WTC11 (cell line): ENCODE measurements around the gene HYI. TPM values are rescaled to one million over a fixed set of nuclear protein-coding genes. Genes with fewer than 3 reads are reported as not detected.
"Not testable (repeated sequence)": the region's sequence is repeated elsewhere in the genome, so short reads cannot be mapped to it uniquely, and the experiment has no call there.

Experiments used
- ATAC-seq: fragments of 200-7000 bp; cut with Tn5 transposase; 2 replicates; pipeline ENCODE4 v1.10.0; 2021; ENCODE audit warnings: mild to moderate bottlenecking, moderate library complexity
- CTCF ChIA-PET: fragments of 300-600 bp; sonication (Branson Sonifier 250); formaldehyde crosslinking; loops from one replicate; lab custom pipeline; 2021; ENCODE audit warnings: antibody characterized with exemption; lab: Charles Lee
- POLR2A ChIA-PET: fragments of 350-600 bp; sonication (Branson Sonifier 250); formaldehyde crosslinking; loops from one replicate; lab custom pipeline; 2021; ENCODE audit warnings: antibody characterized with exemption; lab: Charles Lee
- DNase-seq: peaks from one replicate; pipeline ENCODE4 v3.0.0; 2021; ENCODE audit warnings: low spot score
- H3K27ac Mint-ChIP-seq: 2 replicates; pipeline ENCODE4 v1.8.0; 2021; ENCODE audit warnings: mixed read lengths
- H3K27me3 Mint-ChIP-seq: 2 replicates; pipeline ENCODE4 v1.8.0; 2021; ENCODE audit warnings: low read depth, mild to moderate bottlenecking, moderate library complexity, mixed read lengths
- H3K36me3 Mint-ChIP-seq: 2 replicates; pipeline ENCODE4 v1.8.0; 2021; ENCODE audit warnings: mixed read lengths
- H3K4me1 Mint-ChIP-seq: 2 replicates; pipeline ENCODE4 v1.8.0; 2022; ENCODE audit warnings: mixed read lengths
- H3K4me3 Mint-ChIP-seq: 2 replicates; pipeline ENCODE4 v1.8.0; 2021; ENCODE audit warnings: mild to moderate bottlenecking, moderate library complexity, mixed read lengths
- H3K9me3 Mint-ChIP-seq: 2 replicates; pipeline ENCODE4 v1.8.0; 2021; ENCODE audit warnings: mixed read lengths
- ARID4B ChIP-seq: sonication (generic); formaldehyde crosslinking; IDR thresholded peaks from 2 replicates; pipeline ENCODE4 v1.8.0; 2023; ENCODE audit warnings: missing genetic modification reagents, mild to moderate bottlenecking, borderline replicate concordance
- ATF1 ChIP-seq: sonication (generic); formaldehyde crosslinking; IDR thresholded peaks from 2 replicates; pipeline ENCODE4 v1.8.1; 2023; ENCODE audit warnings: mild to moderate bottlenecking, moderate library complexity, missing genetic modification reagents
- ATF3 ChIP-seq: sonication (generic); formaldehyde crosslinking; conservative IDR thresholded peaks from 2 replicates; pipeline ENCODE4 v1.8.1; 2022; ENCODE audit warnings: mild to moderate bottlenecking, missing genetic modification reagents
- EMX1 ChIP-seq: fragments of 250-450 bp; sonication (Bioruptor Pico); IDR thresholded peaks from 2 replicates; pipeline ENCODE4 v1.8.0; 2021; ENCODE audit warnings: mild to moderate bottlenecking
- ETV6 ChIP-seq: sonication (generic); formaldehyde crosslinking; IDR thresholded peaks from 2 replicates; pipeline ENCODE4 v1.8.1; 2022; ENCODE audit warnings: mild to moderate bottlenecking, missing genetic modification reagents
- FOXJ3 ChIP-seq: sonication (generic); formaldehyde crosslinking; IDR thresholded peaks from 2 replicates; pipeline ENCODE4 v1.9.0; 2021; ENCODE audit warnings: missing genetic modification reagents, mild to moderate bottlenecking, borderline replicate concordance
- FOXP1 ChIP-seq: sonication (generic); formaldehyde crosslinking; IDR thresholded peaks from 2 replicates; pipeline ENCODE4 v1.8.0; 2022; ENCODE audit warnings: missing genetic modification reagents, mild to moderate bottlenecking, moderate library complexity, borderline replicate concordance
- GABPB1 ChIP-seq: sonication (generic); formaldehyde crosslinking; IDR thresholded peaks from 2 replicates; pipeline ENCODE4 v1.8.1; 2023; ENCODE audit warnings: mild to moderate bottlenecking, missing genetic modification reagents
- GTF2I ChIP-seq: fragments of 250-450 bp; sonication (Bioruptor Pico); conservative IDR thresholded peaks from 2 replicates; pipeline ENCODE4 v1.4.0; 2021; ENCODE audit warnings: mild to moderate bottlenecking
- KAT7 ChIP-seq: sonication (generic); formaldehyde crosslinking; IDR thresholded peaks from 2 replicates; pipeline ENCODE4 v1.8.1; 2023; ENCODE audit warnings: missing genetic modification reagents, mild to moderate bottlenecking, borderline replicate concordance
- NFE2L1 ChIP-seq: sonication (generic); formaldehyde crosslinking; IDR thresholded peaks from 2 replicates; pipeline ENCODE4 v1.8.1; 2023; ENCODE audit warnings: missing genetic modification reagents
- NR1H2 ChIP-seq: sonication (generic); formaldehyde crosslinking; IDR thresholded peaks from 2 replicates; pipeline ENCODE4 v1.9.0; 2021; ENCODE audit warnings: mild to moderate bottlenecking, moderate library complexity, missing genetic modification reagents
- NR2C2 ChIP-seq: sonication (generic); formaldehyde crosslinking; IDR thresholded peaks from 2 replicates; pipeline ENCODE4 v1.8.0; 2022; ENCODE audit warnings: mild to moderate bottlenecking, missing genetic modification reagents
- RELA ChIP-seq: sonication (generic); formaldehyde crosslinking; IDR thresholded peaks from 2 replicates; pipeline ENCODE4 v1.8.1; 2022; ENCODE audit warnings: missing genetic modification reagents, mild to moderate bottlenecking, borderline replicate concordance
- SP1 ChIP-seq: sonication (generic); formaldehyde crosslinking; conservative IDR thresholded peaks from 2 replicates; pipeline ENCODE4 v1.8.1; 2022; ENCODE audit warnings: missing genetic modification reagents
- TCF7 ChIP-seq: sonication (generic); formaldehyde crosslinking; IDR thresholded peaks from 2 replicates; pipeline ENCODE4 v1.8.0; 2022; ENCODE audit warnings: mild to moderate bottlenecking, low read depth, missing genetic modification reagents, moderate library complexity
- TEAD4 ChIP-seq: sonication (generic); formaldehyde crosslinking; IDR thresholded peaks from 2 replicates; pipeline ENCODE4 v1.8.0; 2022; ENCODE audit warnings: mild to moderate bottlenecking, missing genetic modification reagents
- USF2 ChIP-seq: sonication (generic); formaldehyde crosslinking; IDR thresholded peaks from 2 replicates; pipeline ENCODE4 v1.8.1; 2023; ENCODE audit warnings: mild to moderate bottlenecking, missing genetic modification reagents, moderate library complexity
- ZBTB21 ChIP-seq: sonication (generic); formaldehyde crosslinking; IDR thresholded peaks from 2 replicates; pipeline ENCODE4 v1.8.1; 2023; ENCODE audit warnings: mild to moderate bottlenecking, missing genetic modification reagents, borderline replicate concordance
- ZNF317 ChIP-seq: sonication (generic); formaldehyde crosslinking; IDR thresholded peaks from 2 replicates; pipeline ENCODE4 v1.8.1; 2023; ENCODE audit warnings: low read depth, mild to moderate bottlenecking, moderate library complexity, missing genetic modification reagents, borderline replicate concordance
- ZNF416 ChIP-seq: fragments of 250-450 bp; sonication (Bioruptor Pico); IDR thresholded peaks from 2 replicates; pipeline ENCODE4 v1.9.0; 2021; ENCODE audit warnings: mild to moderate bottlenecking, inconsistent platforms
- total RNA-seq: library from RNA; stranded (reverse); gene quantifications from 3 replicates; pipeline ENCODE4 v1.2.3, GENCODE V29; 2021
- TF ChIP-seq, protein P1 (sequence below): sonication (generic); formaldehyde crosslinking; IDR thresholded peaks from 2 replicates; pipeline ENCODE4 v1.8.0; 2022; ENCODE audit warnings: mild to moderate bottlenecking, missing genetic modification reagents
- TF ChIP-seq, protein P2 (sequence below): sonication (generic); formaldehyde crosslinking; IDR thresholded peaks from 2 replicates; pipeline ENCODE4 v1.8.1; 2023; ENCODE audit warnings: mild to moderate bottlenecking, missing genetic modification reagents
- TF ChIP-seq, protein P3 (sequence below): sonication (generic); formaldehyde crosslinking; IDR thresholded peaks from 2 replicates; pipeline ENCODE4 v1.8.0; 2022; ENCODE audit warnings: mild to moderate bottlenecking, missing genetic modification reagents

The HYI gene
- total RNA-seq, 1 experiment from 2014 or later, result 23.2 TPM

DNA sequence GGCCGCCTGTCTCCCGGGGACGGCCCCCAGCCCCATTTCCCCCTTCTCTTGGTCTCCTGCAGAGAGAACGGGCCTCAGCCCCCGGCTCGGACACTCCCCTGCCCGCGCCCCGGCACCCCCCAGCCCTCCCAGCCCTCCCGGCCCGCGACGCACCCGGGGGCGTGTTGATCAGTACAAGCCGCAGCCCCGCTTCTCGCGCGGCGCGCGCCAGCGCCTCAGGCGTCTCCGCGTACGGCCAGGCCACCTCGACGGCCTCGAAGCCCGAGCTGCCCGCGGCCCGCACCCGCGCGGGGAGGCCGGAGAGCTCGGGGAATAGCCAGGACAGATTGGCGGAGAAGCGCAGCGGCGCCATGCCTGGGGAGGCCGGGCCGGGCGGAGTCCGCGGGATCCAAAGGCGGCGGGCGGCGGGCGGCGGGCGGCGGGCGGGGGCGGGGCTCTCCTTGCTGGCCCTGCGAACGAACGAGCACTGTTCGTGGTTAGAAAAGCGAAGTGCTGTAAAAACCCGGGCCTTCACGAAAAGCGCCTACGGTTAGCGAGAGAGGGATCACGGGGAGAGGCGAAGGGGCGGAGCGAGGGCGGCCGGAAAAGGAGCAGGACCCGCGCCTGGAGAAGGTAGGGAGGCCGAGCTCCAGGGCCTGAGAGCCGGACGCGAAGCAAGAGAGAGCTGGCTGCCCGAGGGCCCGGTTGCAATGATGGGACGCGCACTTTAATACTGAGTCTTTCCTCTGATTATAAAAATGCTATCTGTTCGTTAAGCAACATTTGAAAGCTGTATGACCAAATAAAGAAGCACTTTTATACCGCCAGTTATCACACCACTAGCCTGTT lies at the start of gene HYI (continued):
- TF ChIP-seq USF2, result peak; percentile 46
- no peak for TF ChIP-seq KAT7 (CRISPR knock-in tag)
- TF ChIP-seq, protein P1, sequence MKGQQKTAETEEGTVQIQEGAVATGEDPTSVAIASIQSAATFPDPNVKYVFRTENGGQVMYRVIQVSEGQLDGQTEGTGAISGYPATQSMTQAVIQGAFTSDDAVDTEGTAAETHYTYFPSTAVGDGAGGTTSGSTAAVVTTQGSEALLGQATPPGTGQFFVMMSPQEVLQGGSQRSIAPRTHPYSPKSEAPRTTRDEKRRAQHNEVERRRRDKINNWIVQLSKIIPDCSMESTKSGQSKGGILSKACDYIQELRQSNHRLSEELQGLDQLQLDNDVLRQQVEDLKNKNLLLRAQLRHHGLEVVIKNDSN (CRISPR knock-in tag), result no peak
- no peak for TF ChIP-seq FOXJ3 (CRISPR knock-in tag)
- TF ChIP-seq RELA (CRISPR knock-in tag), result no peak
- TF ChIP-seq NR2C2 (CRISPR knock-in tag), result no peak
- no peak for TF ChIP-seq ZNF416 (CRISPR knock-in tag)
- TF ChIP-seq EMX1 (CRISPR knock-in tag), result peak; percentile 26; the same call in 1 of the 2 replicates
- no peak for TF ChIP-seq ZNF317 (CRISPR knock-in tag)
- TF ChIP-seq ARID4B (CRISPR knock-in tag), result no peak
- TF ChIP-seq SP1, result no peak
- TF ChIP-seq FOXP1 (CRISPR knock-in tag), result peak; percentile 81
- no peak for TF ChIP-seq ZBTB21 (CRISPR knock-in tag)
- TF ChIP-seq ETV6 (CRISPR knock-in tag), result no peak
- no peak for TF ChIP-seq NFE2L1 (CRISPR knock-in tag)
- TF ChIP-seq GTF2I, result no peak
- no peak for TF ChIP-seq TEAD4 (CRISPR knock-in tag)
- TF ChIP-seq TCF7, result no peak
- TF ChIP-seq, all 79 proteins: peak for 10

DNA sequence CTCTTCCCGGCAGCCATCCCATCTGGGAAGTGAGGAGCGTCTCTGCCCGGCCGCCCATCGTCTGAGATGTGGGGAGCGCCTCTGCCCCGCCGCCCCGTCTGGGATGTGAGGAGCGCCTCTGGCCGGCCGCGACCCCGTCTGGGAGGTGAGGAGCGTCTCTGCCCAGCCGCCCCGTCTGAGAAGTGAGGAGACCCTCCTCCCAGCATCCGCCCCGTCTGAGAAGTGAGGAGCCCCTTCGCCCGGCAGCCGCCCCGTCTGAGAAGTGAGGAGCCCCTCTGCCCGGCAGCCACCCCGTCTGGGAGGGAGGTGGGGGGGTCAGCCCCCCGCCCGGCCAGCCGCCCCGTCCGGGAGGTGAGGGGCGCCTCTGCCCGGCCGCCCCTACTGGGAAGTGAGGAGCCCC lies 48.1 kb upstream of the HYI start:
- DNase-seq, H3K27ac Mint-ChIP-seq, POLR2A ChIA-PET, H3K9me3 Mint-ChIP-seq, H3K36me3 Mint-ChIP-seq, CTCF ChIA-PET, H3K4me1 Mint-ChIP-seq, H3K27me3 Mint-ChIP-seq, H3K4me3 Mint-ChIP-seq, ATAC-seq: not testable (repeated sequence)

GRCh38 chr1:43499898-43500297 lies 46.2 kb upstream of the HYI start:
- CTCF ChIA-PET, result interaction anchor here (1.1 kb wide), 1 partner anchor 26 kb away, joined by 5 read pairs; no protein-coding TSS in a partner anchor
- H3K27ac Mint-ChIP-seq, result no peak overlapping the region
- TF ChIP-seq, protein P2, sequence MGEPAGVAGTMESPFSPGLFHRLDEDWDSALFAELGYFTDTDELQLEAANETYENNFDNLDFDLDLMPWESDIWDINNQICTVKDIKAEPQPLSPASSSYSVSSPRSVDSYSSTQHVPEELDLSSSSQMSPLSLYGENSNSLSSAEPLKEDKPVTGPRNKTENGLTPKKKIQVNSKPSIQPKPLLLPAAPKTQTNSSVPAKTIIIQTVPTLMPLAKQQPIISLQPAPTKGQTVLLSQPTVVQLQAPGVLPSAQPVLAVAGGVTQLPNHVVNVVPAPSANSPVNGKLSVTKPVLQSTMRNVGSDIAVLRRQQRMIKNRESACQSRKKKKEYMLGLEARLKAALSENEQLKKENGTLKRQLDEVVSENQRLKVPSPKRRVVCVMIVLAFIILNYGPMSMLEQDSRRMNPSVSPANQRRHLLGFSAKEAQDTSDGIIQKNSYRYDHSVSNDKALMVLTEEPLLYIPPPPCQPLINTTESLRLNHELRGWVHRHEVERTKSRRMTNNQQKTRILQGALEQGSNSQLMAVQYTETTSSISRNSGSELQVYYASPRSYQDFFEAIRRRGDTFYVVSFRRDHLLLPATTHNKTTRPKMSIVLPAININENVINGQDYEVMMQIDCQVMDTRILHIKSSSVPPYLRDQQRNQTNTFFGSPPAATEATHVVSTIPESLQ (CRISPR knock-in tag), result no peak
- no peak for TF ChIP-seq ATF3
- no peak for TF ChIP-seq NR1H2 (CRISPR knock-in tag)
- no peak for TF ChIP-seq ATF1 (CRISPR knock-in tag)
- TF ChIP-seq, protein P3, sequence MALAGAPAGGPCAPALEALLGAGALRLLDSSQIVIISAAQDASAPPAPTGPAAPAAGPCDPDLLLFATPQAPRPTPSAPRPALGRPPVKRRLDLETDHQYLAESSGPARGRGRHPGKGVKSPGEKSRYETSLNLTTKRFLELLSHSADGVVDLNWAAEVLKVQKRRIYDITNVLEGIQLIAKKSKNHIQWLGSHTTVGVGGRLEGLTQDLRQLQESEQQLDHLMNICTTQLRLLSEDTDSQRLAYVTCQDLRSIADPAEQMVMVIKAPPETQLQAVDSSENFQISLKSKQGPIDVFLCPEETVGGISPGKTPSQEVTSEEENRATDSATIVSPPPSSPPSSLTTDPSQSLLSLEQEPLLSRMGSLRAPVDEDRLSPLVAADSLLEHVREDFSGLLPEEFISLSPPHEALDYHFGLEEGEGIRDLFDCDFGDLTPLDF, result no peak
- no peak for TF ChIP-seq GABPB1
- TF ChIP-seq USF2, result no peak

More at GRCh38 chr1:43499898-43500297, 46.2 kb upstream of the HYI start:
- peaks cover 9% of the 10 kb centered on the region for H3K9me3 Mint-ChIP-seq
- ATAC-seq, result 0 out of 2 replicates have a peak, but pooled peaks have one; percentile 28
- POLR2A ChIA-PET, result no interaction called here
- H3K27me3 Mint-ChIP-seq, result peaks cover 7% of the 10 kb centered on the region
- no peak overlapping the region for H3K4me3 Mint-ChIP-seq
- peaks cover 6% of the 10 kb centered on the region; the same call in 1 of the 2 replicates for H3K36me3 Mint-ChIP-seq
- DNase-seq, result no peak
- peaks cover 6% of the 10 kb centered on the region for H3K4me1 Mint-ChIP-seq
